Measurements from ENCODE around the gene RASGRP4. TPM values are rescaled to one million over a fixed set of nuclear protein-coding genes. Genes with fewer than 3 reads are reported as not detected.
"Not testable (repeated sequence)": the region's sequence is repeated elsewhere in the genome, so short reads cannot be mapped to it uniquely, and the experiment has no call there.

The RASGRP4 gene
- polyA plus RNA-seq, 3 donors from 2014 or later: 0.20 to 0.78 TPM; not detected in 1

DNA sequence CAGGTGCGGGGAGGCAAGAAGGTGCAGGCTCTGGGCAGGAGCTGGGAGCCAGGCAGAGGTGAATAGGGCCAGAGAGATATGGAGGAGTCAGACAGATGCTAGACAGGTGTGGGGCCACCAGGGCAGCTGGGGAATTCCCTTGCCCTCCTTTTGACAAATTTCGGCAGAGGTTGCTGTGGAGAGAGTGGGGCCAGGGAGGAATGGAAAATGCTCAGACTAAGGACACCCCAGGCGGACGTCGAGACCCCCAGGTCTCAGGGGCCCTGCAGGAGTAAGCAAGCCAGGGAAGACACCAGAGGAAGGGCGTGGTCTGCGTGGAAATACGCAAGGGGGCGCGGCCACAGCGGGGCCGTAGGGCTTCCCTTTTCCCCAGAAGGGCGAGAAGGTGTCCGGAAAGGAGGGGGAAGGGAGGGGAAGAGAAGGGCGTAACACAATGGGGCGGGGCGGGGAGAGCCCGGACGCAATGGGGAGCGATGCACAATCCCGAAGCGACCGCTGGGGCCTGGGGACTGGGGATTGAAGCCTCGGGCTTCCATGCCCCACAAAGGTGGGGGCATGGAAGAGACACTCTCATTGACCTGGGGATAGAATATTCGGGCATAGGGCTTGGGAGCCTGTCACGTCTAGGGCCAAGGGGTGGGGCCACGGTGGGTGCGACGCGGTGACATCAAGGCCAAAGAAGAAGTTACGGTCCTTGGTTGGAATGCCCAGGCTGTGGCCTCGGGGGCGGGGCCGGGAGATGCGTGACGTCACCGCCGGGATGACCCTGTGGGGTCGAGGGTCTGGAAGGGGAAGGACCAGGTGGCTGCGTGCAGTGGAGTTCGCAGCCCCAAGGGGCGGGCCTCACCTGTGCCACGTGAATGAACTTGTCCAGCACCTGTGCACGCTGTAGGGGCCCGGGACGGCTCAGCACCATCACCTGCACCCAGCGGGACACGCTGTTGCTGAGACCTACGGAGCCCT, 8.2 kb downstream of the RASGRP4 start:
- no peaks in the 10 kb centered on the region for H3K36me3 Mint-ChIP-seq
- DNase-seq: peak in 2 of 3 donors; percentile 20 to 23
- peaks cover 0 to 6% (median 5%) of the 10 kb centered on the region in 3 donors for H3K27me3 Mint-ChIP-seq (ENCODE audit: low read depth in 3 of 3)
- H3K4me3 Mint-ChIP-seq: peak overlapping the region; percentile 72 to 84 (median 77)
- peaks cover 17 to 20% of the 10 kb centered on the region in 2 donors for H3K4me1 Mint-ChIP-seq
- peak overlapping the region in 4 of 6 donors; percentile 6 to 72 (median 63) for H3K27ac Mint-ChIP-seq
- H3K9me3 Mint-ChIP-seq: no peaks in the 10 kb centered on the region

- peaks cover 17 to 20% of the 10 kb centered on the region in 2 donors for H3K4me1 Mint-ChIP-seq
- H3K27ac Mint-ChIP-seq: peak overlapping the region in 3 of 6 donors; percentile 6 to 72 (median 71)
- DNase-seq: no peak
- H3K36me3 Mint-ChIP-seq: no peaks in the 10 kb centered on the region
- peak overlapping the region; percentile 72 to 84 (median 77) for H3K4me3 Mint-ChIP-seq
- no peaks in the 10 kb centered on the region for H3K9me3 Mint-ChIP-seq
- H3K27me3 Mint-ChIP-seq (ENCODE audit: low read depth in 3 of 3): peaks cover 0 to 6% (median 4%) of the 10 kb centered on the region in 3 donors
Measured at GRCh38 chr19:38417146-38417543, 8.9 kb downstream of the RASGRP4 start.

DNA sequence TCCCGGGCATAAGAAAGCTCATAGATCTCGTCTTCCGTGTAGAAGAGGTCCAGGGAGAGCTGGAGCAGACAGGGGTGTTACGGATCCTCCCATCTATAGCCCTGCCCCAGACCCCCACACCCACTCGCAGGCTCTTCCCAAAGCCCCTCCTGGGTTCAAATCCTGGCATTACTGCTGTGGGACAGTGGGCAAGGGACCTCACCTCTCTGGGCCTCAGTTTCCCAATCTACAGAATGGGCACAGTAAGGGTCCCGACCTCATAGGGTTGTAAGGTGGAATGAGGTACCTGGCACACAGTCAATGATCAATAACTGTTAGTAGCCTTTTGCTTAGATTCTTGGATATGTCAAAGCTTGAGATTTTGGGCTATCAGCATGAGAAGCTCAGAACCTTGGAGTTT, 12.6 kb downstream of the RASGRP4 start:
- peaks cover 15 to 17% of the 10 kb centered on the region in 2 donors for H3K4me1 Mint-ChIP-seq
- no peaks in the 10 kb centered on the region for H3K9me3 Mint-ChIP-seq
- no peak overlapping the region for H3K27ac Mint-ChIP-seq
- H3K4me3 Mint-ChIP-seq: no peak overlapping the region
- no peak for DNase-seq
- peaks cover 0 to 6% (median 0%) of the 10 kb centered on the region in 3 donors for H3K27me3 Mint-ChIP-seq (ENCODE audit: low read depth in 3 of 3)
- no peaks in the 10 kb centered on the region for H3K36me3 Mint-ChIP-seq

DNA sequence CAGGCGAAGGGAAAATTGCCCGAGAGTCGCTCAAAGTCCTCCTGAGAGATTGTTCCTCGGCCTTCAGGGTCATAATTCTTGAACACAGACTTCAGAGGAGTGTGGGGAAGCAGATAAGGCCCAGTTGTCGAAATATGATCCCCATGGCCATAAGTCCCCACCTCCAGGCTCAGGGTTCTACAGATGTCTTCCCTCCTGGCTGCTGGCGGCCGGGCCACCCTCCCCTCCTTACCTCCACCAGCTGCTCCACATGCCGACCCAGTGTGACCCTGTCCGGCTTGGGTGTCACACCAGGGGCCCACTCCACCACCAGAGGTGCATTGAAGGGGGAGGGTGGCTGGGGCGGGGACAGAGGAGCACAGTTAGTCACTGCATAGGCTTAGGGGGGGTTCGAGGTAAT, 13.1 kb downstream of the RASGRP4 start:
- H3K4me3 Mint-ChIP-seq: no peak overlapping the region
- H3K9me3 Mint-ChIP-seq: no peaks in the 10 kb centered on the region
- peaks cover 12 to 13% of the 10 kb centered on the region in 2 donors for H3K4me1 Mint-ChIP-seq
- H3K27me3 Mint-ChIP-seq (ENCODE audit: low read depth in 3 of 3): peaks cover 0 to 5% (median 0%) of the 10 kb centered on the region in 3 donors
- no peak overlapping the region for H3K27ac Mint-ChIP-seq
- no peak for DNase-seq
- no peaks in the 10 kb centered on the region for H3K36me3 Mint-ChIP-seq

DNA sequence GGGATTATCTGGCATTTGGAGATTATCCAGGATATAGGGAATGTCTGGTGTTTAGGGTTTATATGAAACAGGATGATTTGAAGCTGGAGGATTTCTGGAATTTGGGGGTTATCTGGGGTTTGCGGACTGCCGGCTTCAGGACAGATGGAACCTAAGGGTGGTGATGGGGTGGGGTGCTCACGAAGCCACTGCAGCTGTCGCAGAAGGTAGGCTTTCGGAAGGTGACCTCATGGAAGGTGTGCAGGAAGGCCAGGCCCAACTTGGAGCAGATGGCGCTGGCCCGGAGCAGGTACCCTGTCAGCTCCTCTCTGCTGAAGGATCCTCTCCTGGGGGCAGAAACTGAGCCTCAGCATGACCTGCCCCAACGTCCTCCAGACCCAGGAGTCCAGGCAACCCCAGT, 13.5 kb downstream of the RASGRP4 start:
- Mint-ChIP-seq H3K4me1 (peaks cover 7 to 8% of the 10 kb centered on the region in 2 donors), H3K27me3 (ENCODE audit: low read depth in 3 of 3) (peaks cover 0 to under 1% (median 0%) of the 10 kb centered on the region in 3 donors), H3K9me3 (no peaks in the 10 kb centered on the region), H3K36me3 (no peaks in the 10 kb centered on the region), H3K27ac (no peak overlapping the region), H3K4me3 (no peak overlapping the region)
- DNase-seq: no peak

DNA sequence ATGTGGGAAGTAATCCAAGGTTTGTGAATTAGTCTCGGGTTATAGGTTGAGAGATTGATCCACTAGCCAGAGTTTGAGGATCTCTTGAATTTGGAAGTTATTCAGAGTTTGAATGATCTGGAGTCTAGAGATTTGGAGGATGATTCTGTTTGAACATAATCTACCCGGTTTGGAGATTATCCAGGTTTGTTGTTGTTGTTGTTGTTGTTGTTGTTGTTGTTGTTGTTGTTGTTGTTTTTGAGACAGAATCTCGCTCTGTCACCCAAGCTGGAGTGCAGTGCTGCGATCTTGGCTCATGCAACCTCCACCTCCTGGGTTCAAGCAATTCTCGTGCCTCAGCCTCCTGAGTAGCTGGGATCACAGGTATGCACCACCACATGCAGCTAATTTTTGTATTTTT, 14.1 kb downstream of the RASGRP4 start:
- DNase-seq; H3K27ac Mint-ChIP-seq; H3K36me3 Mint-ChIP-seq; H3K4me1 Mint-ChIP-seq; H3K4me3 Mint-ChIP-seq; H3K27me3 Mint-ChIP-seq (ENCODE audit: low read depth in 3 of 3); H3K9me3 Mint-ChIP-seq: not testable (repeated sequence)

DNA sequence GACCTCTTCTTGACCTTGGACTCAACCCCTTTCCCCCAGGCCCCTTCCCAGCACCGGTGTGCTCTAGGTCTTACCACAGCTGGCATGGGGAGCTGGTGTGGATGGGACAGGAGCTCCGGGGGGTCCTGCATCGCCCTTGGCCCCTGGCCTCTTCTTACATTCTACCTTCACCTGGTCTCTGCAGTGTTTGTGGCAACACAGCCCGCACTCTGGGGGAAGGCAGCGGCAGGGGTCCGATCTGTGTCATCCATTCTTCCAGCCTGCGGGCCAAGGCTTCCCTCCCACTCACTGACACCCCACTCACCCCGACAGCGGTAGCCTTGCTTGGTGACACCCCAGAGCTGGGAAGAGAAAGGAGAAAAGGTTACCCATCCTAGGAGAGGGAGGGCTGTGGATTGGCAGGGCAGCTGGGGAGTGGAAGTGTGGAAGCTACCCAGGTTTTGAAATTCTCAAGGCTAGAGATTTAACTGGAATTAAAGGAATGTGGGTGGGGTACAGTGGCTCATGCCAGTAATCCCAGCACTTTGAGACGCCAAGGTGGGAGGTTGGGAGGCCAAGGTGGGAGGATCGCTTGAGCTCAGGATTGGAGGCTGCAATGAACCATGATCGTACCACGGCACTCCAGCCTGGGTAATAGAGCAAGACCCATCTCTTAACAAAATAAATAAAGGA, 14.8 kb downstream of the RASGRP4 start:
- H3K27ac Mint-ChIP-seq: peak overlapping the region in 1 of 6 donors; percentile 14
- H3K4me1 Mint-ChIP-seq: no peaks in the 10 kb centered on the region
- DNase-seq: no peak

DNA sequence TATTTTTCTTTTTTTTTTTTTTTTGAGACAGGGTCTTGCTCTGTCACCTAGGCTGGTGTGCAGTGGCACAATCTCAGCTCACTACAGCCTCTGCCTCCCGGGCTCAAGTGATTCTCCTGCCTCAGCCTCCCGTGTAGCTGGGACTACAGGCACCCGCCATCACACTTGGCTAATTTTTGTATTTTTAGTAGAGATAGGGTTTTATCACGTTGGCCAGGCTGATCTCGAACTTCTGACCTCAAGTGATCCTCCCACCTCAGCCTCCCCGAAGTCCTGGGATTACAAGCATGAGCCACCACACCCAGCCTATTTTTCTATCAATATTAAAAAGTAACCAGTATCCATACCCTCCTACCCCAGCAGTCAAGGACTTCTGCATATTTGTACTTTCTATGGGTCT, 15.6 kb downstream of the RASGRP4 start:
- H3K36me3 Mint-ChIP-seq; H3K27me3 Mint-ChIP-seq (ENCODE audit: low read depth in 3 of 3); H3K4me3 Mint-ChIP-seq; H3K27ac Mint-ChIP-seq; DNase-seq; H3K9me3 Mint-ChIP-seq; H3K4me1 Mint-ChIP-seq: not testable (repeated sequence)

More for the DNA sequence above, 14.8 kb downstream of the RASGRP4 start:
- Mint-ChIP-seq H3K9me3 (no peaks in the 10 kb centered on the region), H3K27me3 (ENCODE audit: low read depth in 3 of 3) (no peaks in the 10 kb centered on the region), H3K36me3 (peaks cover 0 to 4% (median 0%) of the 10 kb centered on the region in 3 donors), H3K4me3 (no peak overlapping the region)

DNA sequence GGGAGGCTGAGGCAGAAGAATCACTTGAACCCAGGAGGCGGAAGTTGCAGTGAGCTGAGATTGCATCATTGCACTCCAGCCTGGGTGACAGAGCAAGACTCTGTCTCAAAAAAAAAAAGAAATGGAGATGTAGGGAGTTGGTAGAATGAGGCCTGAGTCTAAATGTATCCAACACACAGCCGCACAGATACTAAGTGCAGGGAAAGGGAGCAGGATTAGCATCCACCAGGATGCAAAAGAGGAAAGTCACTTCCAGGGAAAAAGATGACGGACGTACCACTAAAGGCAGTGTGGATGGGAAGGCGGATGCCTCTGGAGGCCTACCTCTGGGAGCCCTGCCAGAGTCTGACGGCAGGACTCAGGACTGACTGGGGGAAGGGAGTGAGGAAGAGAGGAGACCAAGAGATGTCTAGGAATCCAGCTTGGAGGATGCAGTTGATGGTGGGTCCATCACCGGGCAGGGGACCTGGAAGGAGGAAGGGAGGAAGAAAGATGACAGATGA, 16.3 kb downstream of the RASGRP4 start:
- Mint-ChIP-seq H3K9me3 (no peaks in the 10 kb centered on the region), H3K27ac (no peak overlapping the region), H3K4me1 (peaks cover 0 to 6% of the 10 kb centered on the region in 2 donors), H3K36me3 (peaks cover 0 to 4% (median 4%) of the 10 kb centered on the region in 3 donors), H3K4me3 (no peak overlapping the region), H3K27me3 (ENCODE audit: low read depth in 3 of 3) (no peaks in the 10 kb centered on the region)
- DNase-seq: no peak

DNA sequence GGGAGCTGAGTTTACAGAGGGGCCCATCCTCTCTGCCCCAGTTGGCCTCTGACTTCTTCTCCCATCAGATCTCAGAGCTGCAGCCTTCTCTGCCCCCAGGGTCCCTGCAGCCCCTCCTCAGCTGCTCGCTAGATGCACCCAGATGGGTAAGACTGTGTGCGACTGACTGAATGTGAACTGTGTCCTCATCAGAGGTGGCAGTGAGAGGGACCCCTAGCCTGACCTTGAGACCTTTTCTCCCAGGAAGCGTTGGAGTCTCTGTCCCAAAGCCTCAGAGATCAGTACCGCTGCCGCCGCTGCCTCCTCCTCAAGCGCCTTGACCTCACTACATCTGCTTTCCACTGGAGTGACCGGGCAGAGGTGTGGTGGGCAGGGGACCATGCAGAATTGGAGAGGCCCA, 20.7 kb downstream of the RASGRP4 start:
- Mint-ChIP-seq H3K4me3 (peak overlapping the region in 4 of 5 donors; percentile 24 to 90 (median 38)), H3K36me3 (peaks cover 0 to 4% (median 4%) of the 10 kb centered on the region in 3 donors), H3K9me3 (no peaks in the 10 kb centered on the region), H3K27me3 (ENCODE audit: low read depth in 3 of 3) (peaks cover 6 to 12% (median 12%) of the 10 kb centered on the region in 3 donors), H3K27ac (no peak overlapping the region), H3K4me1 (peaks cover 6 to 22% of the 10 kb centered on the region in 2 donors)
- no peak for DNase-seq

GRCh38 chr19:38404858-38405257, 21.2 kb downstream of the RASGRP4 start:
- H3K27ac Mint-ChIP-seq: no peak overlapping the region
- no peak for DNase-seq

DNA sequence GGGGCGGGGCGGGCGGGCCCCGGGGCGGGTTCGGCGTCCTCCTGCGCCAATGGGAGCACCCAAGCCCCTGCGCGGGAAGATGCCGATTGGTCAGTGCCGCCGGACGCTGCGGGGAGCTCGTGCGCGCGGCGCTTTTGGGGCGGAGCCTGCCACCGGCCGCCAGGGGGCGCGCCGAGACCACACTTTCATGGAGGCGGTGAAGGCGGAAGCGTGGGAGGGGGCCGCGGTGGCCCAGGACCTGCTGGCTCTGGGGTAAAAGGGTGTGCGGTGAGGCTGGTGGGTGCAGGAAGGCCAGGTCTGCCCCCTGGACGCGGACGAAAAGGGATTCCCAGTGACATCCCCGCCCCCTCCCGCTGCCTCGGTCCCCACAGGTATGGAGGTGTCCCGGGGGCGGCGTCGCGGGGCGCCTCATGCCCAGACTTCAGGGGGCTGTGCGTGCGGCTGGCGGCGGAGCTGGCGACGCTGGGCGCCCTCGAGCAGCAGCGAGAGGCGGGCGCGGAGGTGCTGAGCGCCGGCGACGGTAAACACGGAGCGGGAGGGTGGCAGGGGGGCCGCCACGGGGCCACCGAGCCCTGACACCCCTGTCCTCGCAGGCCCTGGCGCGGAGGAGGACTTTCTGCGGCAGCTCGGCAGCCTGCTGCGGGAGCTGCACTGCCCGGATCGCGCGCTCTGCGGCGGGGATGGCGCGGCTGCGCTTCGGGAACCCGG, 22.9 kb downstream of the RASGRP4 start, which contains the start of gene FAM98C:
TSS of gene FAM98C (plus strand) at position 127 of the 708 bp plus-strand sequence. CDS start at position 188, 61 bp downstream.
- peaks cover 0 to 4% (median 4%) of the 10 kb centered on the region in 3 donors for H3K36me3 Mint-ChIP-seq

More at GRCh38 chr19:38404858-38405257, 21.2 kb downstream of the RASGRP4 start:
- Mint-ChIP-seq H3K9me3 (no peaks in the 10 kb centered on the region), H3K4me1 (peaks cover 6 to 22% of the 10 kb centered on the region in 2 donors), H3K36me3 (peaks cover 0 to 4% (median 4%) of the 10 kb centered on the region in 3 donors), H3K4me3 (peak overlapping the region in 3 of 5 donors; percentile 78 to 92 (median 90)), H3K27me3 (ENCODE audit: low read depth in 3 of 3) (peaks cover 6 to 12% (median 12%) of the 10 kb centered on the region in 3 donors)

GRCh38 chr19:38402623-38402966, 23.4 kb downstream of the RASGRP4 start:
- Mint-ChIP-seq H3K36me3 (peaks cover 0 to 4% (median 4%) of the 10 kb centered on the region in 3 donors), H3K4me3 (peak overlapping the region; percentile 90 to 94 (median 91)), H3K9me3 (no peaks in the 10 kb centered on the region), H3K27ac (peak overlapping the region; percentile 86 to 97 (median 93)), H3K27me3 (ENCODE audit: low read depth in 3 of 3) (peaks cover 9 to 16% (median 14%) of the 10 kb centered on the region in 3 donors), H3K4me1 (peaks cover 6 to 22% of the 10 kb centered on the region in 2 donors)
- no peak for DNase-seq

More for the DNA sequence above, 22.9 kb downstream of the RASGRP4 start, which contains the start of gene FAM98C:
- Mint-ChIP-seq H3K4me1 (peaks cover 6 to 22% of the 10 kb centered on the region in 2 donors), H3K9me3 (no peaks in the 10 kb centered on the region), H3K4me3 (peak within 1 kb of the TSS; percentile 90 to 94 (median 91)), H3K27ac (peak within 1 kb of the TSS; percentile 86 to 97 (median 93)), H3K27me3 (ENCODE audit: low read depth in 3 of 3) (peaks cover 9 to 16% (median 14%) of the 10 kb centered on the region in 3 donors)
- DNase-seq: peak; percentile 98 to 99 (median 98)

Data from immature natural killer cell (primary cell).